ENCODE data around the gene PSKH1. TPM values are rescaled to one million over a fixed set of nuclear protein-coding genes. Genes with fewer than 3 reads are reported as not detected.

The PSKH1 gene
- total RNA-seq, 2 experiments from 2014 or later = 11.4 to 13.3 TPM

DNA sequence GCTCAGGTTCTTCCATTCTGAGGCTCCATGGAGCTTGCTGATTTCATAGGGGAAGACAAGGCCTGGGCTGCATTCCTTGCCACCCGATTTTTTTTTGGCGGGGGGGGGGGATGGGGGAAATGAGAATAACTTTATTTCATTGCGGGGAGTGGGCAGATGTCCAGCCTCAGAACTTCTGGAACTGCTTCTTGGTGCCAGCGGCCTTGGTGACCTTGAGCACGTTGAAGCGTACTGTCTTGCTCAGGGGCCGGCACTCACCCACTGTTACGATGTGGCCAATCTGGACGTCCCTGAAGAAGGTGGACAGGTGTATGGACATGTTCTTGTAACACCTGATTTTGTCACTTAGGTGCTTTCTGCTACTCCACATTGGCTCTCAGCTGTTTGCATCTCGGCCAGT, 37.3 kb upstream of the PSKH1 start:
- Mint-ChIP-seq H3K4me3 (no peak overlapping the region), H3K27ac (no peak overlapping the region), H3K27me3 (no peaks in the 10 kb centered on the region), H3K9me3 (no peaks in the 10 kb centered on the region), H3K4me1 (ENCODE audit: low read depth) (peaks cover 31% of the 10 kb centered on the region), H3K36me3 (ENCODE audit: low read depth) (peaks cover 8% of the 10 kb centered on the region)
- Histone ChIP-seq H3K27me3 (ENCODE audit: control insufficient read depth in 1 of 2, insufficient read depth in 2 of 2, low read length in 2 of 2) (no peaks in the 10 kb centered on the region), H3K4me1 (ENCODE audit: insufficient read depth, low read length) (peaks cover 31% of the 10 kb centered on the region), H3K9me3 (ENCODE audit: control insufficient read depth in 1 of 2, insufficient read depth in 1 of 2, low read length in 2 of 2) (no peaks in the 10 kb centered on the region), H3K27ac (ENCODE audit: low read depth in 1 of 2, low read length in 2 of 2) (no peak overlapping the region), H3K36me3 (ENCODE audit: insufficient read depth, low read length) (peaks cover 8% of the 10 kb centered on the region), H3K4me3 (ENCODE audit: low read length) (no peak overlapping the region)
- CTCF ChIA-PET = no interaction called here
- intact Hi-C loops (cut with DNase I, micrococcal nuclease) = no loop called here
- TF ChIP-seq, protein P1, sequence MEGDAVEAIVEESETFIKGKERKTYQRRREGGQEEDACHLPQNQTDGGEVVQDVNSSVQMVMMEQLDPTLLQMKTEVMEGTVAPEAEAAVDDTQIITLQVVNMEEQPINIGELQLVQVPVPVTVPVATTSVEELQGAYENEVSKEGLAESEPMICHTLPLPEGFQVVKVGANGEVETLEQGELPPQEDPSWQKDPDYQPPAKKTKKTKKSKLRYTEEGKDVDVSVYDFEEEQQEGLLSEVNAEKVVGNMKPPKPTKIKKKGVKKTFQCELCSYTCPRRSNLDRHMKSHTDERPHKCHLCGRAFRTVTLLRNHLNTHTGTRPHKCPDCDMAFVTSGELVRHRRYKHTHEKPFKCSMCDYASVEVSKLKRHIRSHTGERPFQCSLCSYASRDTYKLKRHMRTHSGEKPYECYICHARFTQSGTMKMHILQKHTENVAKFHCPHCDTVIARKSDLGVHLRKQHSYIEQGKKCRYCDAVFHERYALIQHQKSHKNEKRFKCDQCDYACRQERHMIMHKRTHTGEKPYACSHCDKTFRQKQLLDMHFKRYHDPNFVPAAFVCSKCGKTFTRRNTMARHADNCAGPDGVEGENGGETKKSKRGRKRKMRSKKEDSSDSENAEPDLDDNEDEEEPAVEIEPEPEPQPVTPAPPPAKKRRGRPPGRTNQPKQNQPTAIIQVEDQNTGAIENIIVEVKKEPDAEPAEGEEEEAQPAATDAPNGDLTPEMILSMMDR (IDR thresholded peaks at IDR 0.05) = no peak
- POLR2A ChIA-PET = interaction anchor here (1.1 kb wide), 1 partner anchor 17 kb away, joined by 4 read pairs; the partner anchor contains the start of gene EDC4
- DNase-seq (no peak), ATAC-seq (ENCODE audit: poor library complexity) (no peak)

DNA sequence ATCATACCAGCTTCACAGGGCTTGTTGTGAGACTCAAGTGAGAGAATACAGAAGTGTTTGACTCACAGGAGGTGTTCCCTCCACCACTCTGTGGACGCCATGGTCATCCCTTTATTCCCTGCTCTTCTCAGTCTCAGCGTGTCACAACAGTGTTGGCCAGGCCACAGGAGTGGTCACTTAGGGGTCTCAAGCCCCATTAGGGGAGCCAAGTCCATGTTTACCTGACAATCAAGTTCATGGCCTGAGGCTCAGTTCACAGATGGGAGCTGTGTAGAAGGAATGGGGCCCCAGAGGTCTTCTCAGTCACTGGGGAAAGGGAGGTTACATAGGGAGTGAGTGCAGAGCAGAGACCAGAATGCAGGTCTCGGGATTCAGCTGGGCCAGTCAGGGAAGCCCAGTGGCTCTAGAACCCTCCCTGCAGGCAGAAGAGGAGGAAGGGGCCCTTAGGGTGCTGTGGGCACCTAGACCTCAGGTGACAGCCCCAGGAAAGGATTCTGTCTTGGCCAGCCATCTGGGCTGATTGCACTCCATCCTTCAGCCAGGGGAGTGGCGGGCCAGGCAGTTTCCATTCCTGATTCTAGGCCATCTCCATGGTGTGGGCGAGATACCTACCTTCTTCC, 36.0 kb upstream of the PSKH1 start:
- Mint-ChIP-seq H3K27me3 (no peaks in the 10 kb centered on the region), H3K4me3 (no peak overlapping the region), H3K9me3 (no peaks in the 10 kb centered on the region), H3K36me3 (ENCODE audit: low read depth) (peaks cover 15% of the 10 kb centered on the region), H3K27ac (peak overlapping the region; percentile 77), H3K4me1 (ENCODE audit: low read depth) (peaks cover 31% of the 10 kb centered on the region)
- intact Hi-C loops (cut with DNase I, micrococcal nuclease) = no loop called here
- Histone ChIP-seq H3K27me3 (ENCODE audit: control insufficient read depth in 1 of 2, insufficient read depth in 2 of 2, low read length in 2 of 2) (no peaks in the 10 kb centered on the region), H3K4me1 (ENCODE audit: insufficient read depth, low read length) (peaks cover 31% of the 10 kb centered on the region), H3K27ac (ENCODE audit: low read depth in 1 of 2, low read length in 2 of 2) (no peak overlapping the region), H3K36me3 (ENCODE audit: insufficient read depth, low read length) (peaks cover 18% of the 10 kb centered on the region), H3K4me3 (ENCODE audit: low read length) (no peak overlapping the region), H3K9me3 (ENCODE audit: control insufficient read depth in 1 of 2, insufficient read depth in 1 of 2, low read length in 2 of 2) (no peaks in the 10 kb centered on the region)
- DNase-seq (no peak), ATAC-seq (ENCODE audit: poor library complexity) (no peak)
- ChIA-PET POLR2A (no interaction called here), CTCF (interaction anchor here (0.6 to 1.8 kb wide), 4 partner anchors 14 to 231 kb away, joined by 4 to 7 read pairs (median 4); partner anchors contain the start of gene THAP11)
- TF ChIP-seq, protein P1 (IDR thresholded peaks at IDR 0.05) = no peak

DNA sequence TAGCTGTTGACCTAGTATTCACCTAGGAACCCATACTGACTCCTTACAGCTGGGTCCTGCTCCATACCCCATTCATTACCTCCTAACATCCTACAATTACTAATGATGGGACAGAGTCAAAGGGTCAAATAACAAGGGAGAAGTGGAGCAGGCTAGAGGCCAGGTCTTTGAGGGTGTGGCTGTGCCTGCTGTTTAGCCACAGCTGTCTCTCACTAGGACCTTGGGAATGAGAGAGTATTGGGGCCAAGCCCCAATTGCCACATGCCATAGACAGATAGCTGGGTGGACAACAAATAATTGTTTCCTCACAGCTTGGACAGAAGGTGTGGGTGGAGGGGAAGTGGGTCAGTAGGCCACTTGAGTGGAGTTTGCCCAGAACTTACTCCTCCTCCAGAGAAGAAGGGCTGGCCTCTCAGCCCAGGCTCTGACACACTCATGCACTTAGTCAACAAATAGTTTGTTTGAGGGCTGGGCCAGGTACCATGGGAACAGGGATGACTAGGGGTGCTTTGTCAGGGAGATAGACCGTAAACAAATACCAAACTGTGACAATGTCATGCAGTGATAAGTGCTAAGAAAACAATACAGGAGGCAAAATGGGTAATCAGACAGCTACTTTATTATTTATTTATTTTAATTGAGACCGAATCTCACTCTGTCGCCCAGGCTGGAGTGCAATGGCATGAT, 35.4 kb upstream of the PSKH1 start:
- H3K27ac ChIP-seq (ENCODE audit: low read depth in 1 of 2, low read length in 2 of 2) = peak overlapping the region in 1 of 2 donors; percentile 22

More for the DNA sequence above, 35.4 kb upstream of the PSKH1 start:
- peaks cover 20% of the 10 kb centered on the region for H3K36me3 ChIP-seq (ENCODE audit: insufficient read depth, low read length)
- H3K4me3 ChIP-seq (ENCODE audit: low read length) = no peak overlapping the region
- DNase-seq (peak in 10 of 14 experiments; percentile 11 to 74 (median 29)), ATAC-seq (ENCODE audit: poor library complexity) (peak; percentile 84)
- ChIA-PET CTCF (interaction anchor here (1.1 to 1.8 kb wide), 3 partner anchors 15 to 41 kb away, joined by 4 to 7 read pairs (median 4); partner anchors contain the start of gene THAP11), POLR2A (no interaction called here)
- H3K4me1 ChIP-seq (ENCODE audit: insufficient read depth, low read length) = peaks cover 31% of the 10 kb centered on the region
- no peaks in the 10 kb centered on the region for H3K9me3 ChIP-seq (ENCODE audit: control insufficient read depth in 1 of 2, insufficient read depth in 1 of 2, low read length in 2 of 2)
- Mint-ChIP-seq H3K4me1 (ENCODE audit: low read depth) (peaks cover 31% of the 10 kb centered on the region), H3K27ac (peak overlapping the region; percentile 77), H3K27me3 (no peaks in the 10 kb centered on the region), H3K4me3 (no peak overlapping the region), H3K9me3 (no peaks in the 10 kb centered on the region), H3K36me3 (ENCODE audit: low read depth) (peaks cover 15% of the 10 kb centered on the region)
- TF ChIP-seq, protein P1 (IDR thresholded peaks at IDR 0.05) = no peak
- intact Hi-C loops (cut with DNase I, micrococcal nuclease) = no loop called here
- no peaks in the 10 kb centered on the region for H3K27me3 ChIP-seq (ENCODE audit: control insufficient read depth in 1 of 2, insufficient read depth in 2 of 2, low read length in 2 of 2)

Data from CD4-positive, alpha-beta T cell (primary cell).